Activated CD4-positive, alpha-beta memory T cell treated with anti-CD3 and anti-CD28 coated beads, Interleukin-2, amount 10 ng/mL, durations not matched to agents 7 days and 5 days (primary cell): Measurements from ENCODE around the gene SORCS3. TPM values are rescaled to one million over a fixed set of nuclear protein-coding genes. Genes with fewer than 3 reads are reported as not detected.

Experiments
- CTCF ChIA-PET: fragments of 350-600 bp; sonication (Branson Sonifier 250); formaldehyde crosslinking; loops from one replicate; lab custom pipeline; 2021; ENCODE audit warnings: antibody characterized with exemption, inconsistent platforms; lab: Charles Lee
- POLR2A ChIA-PET: fragments of 350-600 bp; sonication (Branson Sonifier 250); formaldehyde crosslinking; loops from one replicate; lab custom pipeline; 2021; ENCODE audit warnings: antibody characterized with exemption; lab: Charles Lee
- DNase-seq: peaks from one replicate; pipeline ENCODE4 v3.0.0-alpha.2; 2020
- H3K27ac Mint-ChIP-seq: one replicate; pipeline ENCODE4 v1.8.0; 2021; ENCODE audit warnings: mild to moderate bottlenecking, mixed read lengths
- H3K27me3 Mint-ChIP-seq: one replicate; pipeline ENCODE4 v1.8.0; 2021; ENCODE audit warnings: mixed read lengths
- H3K36me3 Mint-ChIP-seq: one replicate; pipeline ENCODE4 v1.8.0; 2021; ENCODE audit warnings: low read depth, mixed read lengths
- H3K4me1 Mint-ChIP-seq: one replicate; pipeline ENCODE4 v1.8.0; 2021; ENCODE audit warnings: mixed read lengths
- H3K4me3 Mint-ChIP-seq: one replicate; pipeline ENCODE4 v1.8.0; 2021; ENCODE audit warnings: mild to moderate bottlenecking, mixed read lengths
- H3K9me3 Mint-ChIP-seq: one replicate; pipeline ENCODE4 v1.8.0; 2021; ENCODE audit warnings: mixed read lengths
- total RNA-seq, 2 experiments: library from RNA; stranded (reverse); gene quantifications; one replicate each; pipeline ENCODE4 v1.2.3, GENCODE V29; 2021

The SORCS3 gene
- total RNA-seq, 2 experiments from 2014 or later: not detected

GRCh38 chr10:104734433-104734832 lies 93.3 kb downstream of the SORCS3 start:
- Mint-ChIP-seq H3K9me3 (no peaks in the 10 kb centered on the region), H3K27ac (no peak overlapping the region), H3K4me3 (no peak overlapping the region), H3K36me3 (no peaks in the 10 kb centered on the region), H3K4me1 (no peaks in the 10 kb centered on the region), H3K27me3 (peaks cover 4% of the 10 kb centered on the region)
- POLR2A ChIA-PET: no interaction called here
- CTCF ChIA-PET: no interaction called here
- no peak for DNase-seq

- H3K4me3 Mint-ChIP-seq: no peak overlapping the region
- no peaks in the 10 kb centered on the region for H3K4me1 Mint-ChIP-seq
These were observed 94.1 kb downstream of the SORCS3 start for GRCh38 chr10:104735036-104735756.

GRCh38 chr10:104735757-104736391 lies 94.8 kb downstream of the SORCS3 start:
- no peaks in the 10 kb centered on the region for H3K9me3 Mint-ChIP-seq
- H3K36me3 Mint-ChIP-seq: no peaks in the 10 kb centered on the region
- ChIA-PET CTCF (no interaction called here), POLR2A (no interaction called here)
- DNase-seq: no peak
- peaks cover 4% of the 10 kb centered on the region for H3K27me3 Mint-ChIP-seq
- no peaks in the 10 kb centered on the region for H3K4me1 Mint-ChIP-seq
- no peak overlapping the region for H3K4me3 Mint-ChIP-seq
- no peak overlapping the region for H3K27ac Mint-ChIP-seq

More at GRCh38 chr10:104735036-104735756, 94.1 kb downstream of the SORCS3 start:
- DNase-seq: no peak
- H3K36me3 Mint-ChIP-seq: no peaks in the 10 kb centered on the region
- H3K27me3 Mint-ChIP-seq: peaks cover 4% of the 10 kb centered on the region
- no peak overlapping the region for H3K27ac Mint-ChIP-seq
- POLR2A ChIA-PET: no interaction called here
- CTCF ChIA-PET: no interaction called here
- no peaks in the 10 kb centered on the region for H3K9me3 Mint-ChIP-seq

- ChIA-PET CTCF (interaction anchor here (0.7 kb wide), 1 partner anchor 20 kb away, joined by 3 read pairs; no protein-coding TSS in a partner anchor), POLR2A (no interaction called here)
- no peak overlapping the region for H3K4me3 Mint-ChIP-seq
- no peak for DNase-seq
- no peaks in the 10 kb centered on the region for H3K9me3 Mint-ChIP-seq
- H3K4me1 Mint-ChIP-seq: no peaks in the 10 kb centered on the region
- no peaks in the 10 kb centered on the region for H3K27me3 Mint-ChIP-seq
- no peak overlapping the region for H3K27ac Mint-ChIP-seq
- no peaks in the 10 kb centered on the region for H3K36me3 Mint-ChIP-seq
These were observed 100.0 kb downstream of the SORCS3 start for GRCh38 chr10:104741127-104741526.

GRCh38 chr10:104744052-104744451 lies 103.0 kb downstream of the SORCS3 start:
- no peak overlapping the region for H3K27ac Mint-ChIP-seq
- ChIA-PET POLR2A (no interaction called here), CTCF (no interaction called here)
- no peak for DNase-seq
- no peaks in the 10 kb centered on the region for H3K9me3 Mint-ChIP-seq
- no peaks in the 10 kb centered on the region for H3K36me3 Mint-ChIP-seq
- no peak overlapping the region for H3K4me3 Mint-ChIP-seq
- H3K27me3 Mint-ChIP-seq: no peaks in the 10 kb centered on the region
- H3K4me1 Mint-ChIP-seq: no peaks in the 10 kb centered on the region

GRCh38 chr10:104750291-104750690 lies 109.2 kb downstream of the SORCS3 start:
- no peak for DNase-seq
- H3K27me3 Mint-ChIP-seq: no peaks in the 10 kb centered on the region
- ChIA-PET CTCF (no interaction called here), POLR2A (no interaction called here)
- H3K27ac Mint-ChIP-seq: no peak overlapping the region
- no peaks in the 10 kb centered on the region for H3K4me1 Mint-ChIP-seq
- no peak overlapping the region for H3K4me3 Mint-ChIP-seq
- H3K9me3 Mint-ChIP-seq: no peaks in the 10 kb centered on the region
- no peaks in the 10 kb centered on the region for H3K36me3 Mint-ChIP-seq

- Mint-ChIP-seq H3K4me3 (no peak overlapping the region), H3K27ac (no peak overlapping the region), H3K27me3 (no peaks in the 10 kb centered on the region), H3K36me3 (no peaks in the 10 kb centered on the region), H3K4me1 (no peaks in the 10 kb centered on the region), H3K9me3 (no peaks in the 10 kb centered on the region)
- ChIA-PET POLR2A (no interaction called here), CTCF (no interaction called here)
- DNase-seq: no peak
These were observed 121.7 kb downstream of the SORCS3 start for GRCh38 chr10:104762793-104763192.

- H3K9me3 Mint-ChIP-seq: no peaks in the 10 kb centered on the region
- ChIA-PET CTCF (no interaction called here), POLR2A (no interaction called here)
- H3K36me3 Mint-ChIP-seq: no peaks in the 10 kb centered on the region
- H3K27me3 Mint-ChIP-seq: no peaks in the 10 kb centered on the region
- no peak for DNase-seq
- H3K4me3 Mint-ChIP-seq: no peak overlapping the region
- H3K4me1 Mint-ChIP-seq: no peaks in the 10 kb centered on the region
- no peak overlapping the region for H3K27ac Mint-ChIP-seq
These were observed 125.3 kb downstream of the SORCS3 start for GRCh38 chr10:104766341-104766740.

- ChIA-PET CTCF (interaction anchor here (0.6 kb wide), 1 partner anchor 1134 kb away, joined by 3 read pairs; no protein-coding TSS in a partner anchor), POLR2A (no interaction called here)
- H3K4me1 Mint-ChIP-seq: no peaks in the 10 kb centered on the region
- H3K9me3 Mint-ChIP-seq: no peaks in the 10 kb centered on the region
- H3K36me3 Mint-ChIP-seq: no peaks in the 10 kb centered on the region
- H3K27ac Mint-ChIP-seq: no peak overlapping the region
- no peaks in the 10 kb centered on the region for H3K27me3 Mint-ChIP-seq
- DNase-seq: no peak
- no peak overlapping the region for H3K4me3 Mint-ChIP-seq
These were observed 126.2 kb downstream of the SORCS3 start for GRCh38 chr10:104767282-104767681.

GRCh38 chr10:104767745-104768144 lies 126.7 kb downstream of the SORCS3 start:
- no peak for DNase-seq
- Mint-ChIP-seq H3K36me3 (no peaks in the 10 kb centered on the region), H3K27me3 (no peaks in the 10 kb centered on the region), H3K9me3 (no peaks in the 10 kb centered on the region), H3K4me1 (no peaks in the 10 kb centered on the region), H3K4me3 (no peak overlapping the region), H3K27ac (no peak overlapping the region)
- ChIA-PET POLR2A (no interaction called here), CTCF (no interaction called here)

GRCh38 chr10:104773105-104773504 lies 132.0 kb downstream of the SORCS3 start:
- H3K27me3 Mint-ChIP-seq: no peaks in the 10 kb centered on the region
- no peaks in the 10 kb centered on the region for H3K9me3 Mint-ChIP-seq
- no peaks in the 10 kb centered on the region for H3K36me3 Mint-ChIP-seq
- POLR2A ChIA-PET: no interaction called here
- no peak overlapping the region for H3K4me3 Mint-ChIP-seq
- H3K27ac Mint-ChIP-seq: no peak overlapping the region
- no peaks in the 10 kb centered on the region for H3K4me1 Mint-ChIP-seq
- CTCF ChIA-PET: no interaction called here
- DNase-seq: no peak

GRCh38 chr10:104774234-104774633 lies 133.1 kb downstream of the SORCS3 start:
- no peaks in the 10 kb centered on the region for H3K36me3 Mint-ChIP-seq
- no peaks in the 10 kb centered on the region for H3K27me3 Mint-ChIP-seq
- no peaks in the 10 kb centered on the region for H3K9me3 Mint-ChIP-seq
- no peak overlapping the region for H3K4me3 Mint-ChIP-seq
- no peaks in the 10 kb centered on the region for H3K4me1 Mint-ChIP-seq
- no peak overlapping the region for H3K27ac Mint-ChIP-seq
- ChIA-PET POLR2A (no interaction called here), CTCF (no interaction called here)
- DNase-seq: no peak

GRCh38 chr10:104777086-104777799 lies 136.2 kb downstream of the SORCS3 start:
- Mint-ChIP-seq H3K27me3 (no peaks in the 10 kb centered on the region), H3K4me1 (no peaks in the 10 kb centered on the region), H3K9me3 (no peaks in the 10 kb centered on the region), H3K4me3 (no peak overlapping the region), H3K36me3 (no peaks in the 10 kb centered on the region), H3K27ac (no peak overlapping the region)
- POLR2A ChIA-PET: no interaction called here
- CTCF ChIA-PET: no interaction called here
- DNase-seq: no peak
